Smooth muscle cell (in vitro differentiated cells): ENCODE measurements around the gene ZNF827. TPM values are rescaled to one million over a fixed set of nuclear protein-coding genes. Genes with fewer than 3 reads are reported as not detected.

Source experiments
- DNase-seq: peaks from one replicate; lab custom pipeline; 2025; ENCODE audit not compliant: unreplicated experiment; lab: John Stamatoyannopoulos, UW
- H2AFZ ChIP-seq: fragments of 200-600 bp; sonication (generic); 2 replicates; pipeline ENCODE4 v1.6.0; 2016; ENCODE audit warnings: antibody characterized with exemption, low read depth, mild to moderate bottlenecking
- H3F3A ChIP-seq: fragments of 200-600 bp; sonication (generic); 2 replicates; pipeline ENCODE4 v1.6.0; 2017; ENCODE audit warnings: antibody characterized with exemption, low read depth
- H3K27ac ChIP-seq: fragments of 200-600 bp; sonication (generic); 2 replicates; pipeline ENCODE4 v1.5.1; 2016; ENCODE audit warnings: low read depth, mild to moderate bottlenecking
- H3K27me3 ChIP-seq: fragments of 200-600 bp; sonication (generic); 2 replicates; pipeline ENCODE4 v1.6.1; 2016; ENCODE audit warnings: low read depth, mild to moderate bottlenecking
- H3K36me3 ChIP-seq: fragments of 200-600 bp; sonication (generic); 2 replicates; pipeline ENCODE4 v1.5.1; 2016; ENCODE audit warnings: low read depth
- H3K4me1 ChIP-seq: fragments of 200-600 bp; sonication (generic); 2 replicates; pipeline ENCODE4 v1.5.1; 2016; ENCODE audit warnings: low read depth
- H3K4me2 ChIP-seq: fragments of 200-600 bp; sonication (generic); 2 replicates; pipeline ENCODE4 v1.6.0; 2016; ENCODE audit warnings: mild to moderate bottlenecking
- H3K4me3 ChIP-seq: fragments of 200-600 bp; sonication (generic); 2 replicates; pipeline ENCODE4 v1.5.1; 2016; ENCODE audit warnings: mild to moderate bottlenecking
- H3K79me2 ChIP-seq: fragments of 200-600 bp; sonication (generic); 2 replicates; pipeline ENCODE4 v1.6.0; 2016; ENCODE audit warnings: low read depth, mild to moderate bottlenecking
- H3K9ac ChIP-seq: fragments of 200-600 bp; sonication (generic); 2 replicates; pipeline ENCODE4 v1.6.0; 2016; ENCODE audit warnings: low read depth
- H3K9me3 ChIP-seq: fragments of 200-600 bp; sonication (generic); replicated peaks from 2 replicates; pipeline ENCODE4 v1.5.1; 2016; ENCODE audit warnings: low read depth
- H4K20me1 ChIP-seq: fragments of 200-600 bp; sonication (generic); 2 replicates; pipeline ENCODE4 v1.6.0; 2016; ENCODE audit warnings: low read depth
- WGBS: methylation state at CpG from one replicate; pipeline ENCODE4 v1.1.7; 2016; ENCODE audit warnings: low lambda C conversion rate; 5-methylcytosine and 5-hydroxymethylcytosine counted together
- polyA plus RNA-seq: library from polyadenylated mRNA; unstranded; fragments of >200 nt; fragmentation: Nextera tagmentation; extraction: Ambion mirVana; gene quantifications from 2 replicates; pipeline ENCODE4 v1.2.1, GENCODE V29; 2016
- total RNA-seq: library from RNA; depleted of rRNA; stranded (reverse); fragments of >200 nt; gene quantifications from 2 replicates; pipeline ENCODE4 v1.2.3, GENCODE V29; 2014
- TF ChIP-seq, protein P1 (sequence below): fragments of 200-600 bp; sonication (generic); IDR thresholded peaks from 2 replicates; pipeline ENCODE4 v1.5.1; 2017; ENCODE audit warnings: borderline replicate concordance, mild to moderate bottlenecking, antibody characterized with exemption; ENCODE audit not compliant: insufficient read depth, poor library complexity, severe bottlenecking

The ZNF827 gene
- total and polyA plus RNA-seq, 2 experiments from 2014 or later = 6.5 to 12.8 TPM

DNA sequence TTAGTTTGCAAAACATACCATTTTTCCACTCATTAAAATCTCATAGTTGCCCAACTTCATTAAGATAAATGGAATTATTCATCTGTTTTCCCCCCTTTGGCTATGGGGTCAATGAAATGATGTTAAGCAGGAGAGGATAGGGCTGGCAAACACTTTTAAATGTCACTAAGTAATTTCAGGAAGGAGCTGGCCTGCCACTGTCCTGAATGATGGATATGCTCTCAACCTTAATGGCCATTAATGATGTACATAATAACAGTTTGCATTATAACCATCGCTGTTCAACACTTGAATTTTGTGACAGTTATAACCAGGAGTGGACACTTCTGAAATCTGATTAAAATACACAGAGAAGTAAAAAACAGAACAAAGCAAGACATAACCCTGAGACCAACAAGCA, 181.4 kb downstream of the ZNF827 start:
- H3K27me3 ChIP-seq = no peaks in the 10 kb centered on the region
- no peak for DNase-seq
- H4K20me1 ChIP-seq = no peaks in the 10 kb centered on the region
- no peaks in the 10 kb centered on the region for H3K79me2 ChIP-seq
- 97% methylated on average over 1 of the region's 1 CpG for WGBS
- TF ChIP-seq, protein P1, sequence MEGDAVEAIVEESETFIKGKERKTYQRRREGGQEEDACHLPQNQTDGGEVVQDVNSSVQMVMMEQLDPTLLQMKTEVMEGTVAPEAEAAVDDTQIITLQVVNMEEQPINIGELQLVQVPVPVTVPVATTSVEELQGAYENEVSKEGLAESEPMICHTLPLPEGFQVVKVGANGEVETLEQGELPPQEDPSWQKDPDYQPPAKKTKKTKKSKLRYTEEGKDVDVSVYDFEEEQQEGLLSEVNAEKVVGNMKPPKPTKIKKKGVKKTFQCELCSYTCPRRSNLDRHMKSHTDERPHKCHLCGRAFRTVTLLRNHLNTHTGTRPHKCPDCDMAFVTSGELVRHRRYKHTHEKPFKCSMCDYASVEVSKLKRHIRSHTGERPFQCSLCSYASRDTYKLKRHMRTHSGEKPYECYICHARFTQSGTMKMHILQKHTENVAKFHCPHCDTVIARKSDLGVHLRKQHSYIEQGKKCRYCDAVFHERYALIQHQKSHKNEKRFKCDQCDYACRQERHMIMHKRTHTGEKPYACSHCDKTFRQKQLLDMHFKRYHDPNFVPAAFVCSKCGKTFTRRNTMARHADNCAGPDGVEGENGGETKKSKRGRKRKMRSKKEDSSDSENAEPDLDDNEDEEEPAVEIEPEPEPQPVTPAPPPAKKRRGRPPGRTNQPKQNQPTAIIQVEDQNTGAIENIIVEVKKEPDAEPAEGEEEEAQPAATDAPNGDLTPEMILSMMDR = no peak
- no peak overlapping the region for H3K4me3 ChIP-seq
- H3K4me1 ChIP-seq = no peaks in the 10 kb centered on the region
- no peaks in the 10 kb centered on the region for H3K9me3 ChIP-seq
- H2AFZ ChIP-seq = no peak overlapping the region
- H3K9ac ChIP-seq = no peak overlapping the region
- no peaks in the 10 kb centered on the region for H3F3A ChIP-seq
- no peak overlapping the region for H3K4me2 ChIP-seq
- H3K27ac ChIP-seq = no peak overlapping the region
- H3K36me3 ChIP-seq = peaks cover 4% of the 10 kb centered on the region

GRCh38 chr4:145756244-145756643, 182.4 kb downstream of the ZNF827 start:
- Histone ChIP-seq H4K20me1 (no peaks in the 10 kb centered on the region), H3K4me2 (no peak overlapping the region), H3K27me3 (no peaks in the 10 kb centered on the region), H3K9me3 (no peaks in the 10 kb centered on the region), H3K36me3 (peaks cover 4% of the 10 kb centered on the region), H3K4me1 (no peaks in the 10 kb centered on the region), H3K79me2 (no peaks in the 10 kb centered on the region), H3K4me3 (no peak overlapping the region), H3K9ac (no peak overlapping the region), H3F3A (no peaks in the 10 kb centered on the region), H3K27ac (no peak overlapping the region), H2AFZ (no peak overlapping the region)
- DNase-seq = no peak
- WGBS = 96% methylated on average over 1 of the region's 1 CpG
- TF ChIP-seq, protein P1 = no peak

- H3K27me3 ChIP-seq = no peaks in the 10 kb centered on the region
- H3K79me2 ChIP-seq = no peaks in the 10 kb centered on the region
- no peak overlapping the region for H2AFZ ChIP-seq
- no peak overlapping the region for H3K27ac ChIP-seq
- H3F3A ChIP-seq = no peaks in the 10 kb centered on the region
- no peaks in the 10 kb centered on the region for H3K9me3 ChIP-seq
- no peak for DNase-seq
- no peaks in the 10 kb centered on the region for H4K20me1 ChIP-seq
- peaks cover 4% of the 10 kb centered on the region for H3K36me3 ChIP-seq
- H3K4me1 ChIP-seq = no peaks in the 10 kb centered on the region
- no peak overlapping the region for H3K9ac ChIP-seq
- 90% methylated on average over 2 of the region's 2 CpGs for WGBS
- TF ChIP-seq, protein P1 = no peak
- no peak overlapping the region for H3K4me2 ChIP-seq
- no peak overlapping the region for H3K4me3 ChIP-seq
Observed at GRCh38 chr4:145755802-145756201, 182.8 kb downstream of the ZNF827 start.

DNA sequence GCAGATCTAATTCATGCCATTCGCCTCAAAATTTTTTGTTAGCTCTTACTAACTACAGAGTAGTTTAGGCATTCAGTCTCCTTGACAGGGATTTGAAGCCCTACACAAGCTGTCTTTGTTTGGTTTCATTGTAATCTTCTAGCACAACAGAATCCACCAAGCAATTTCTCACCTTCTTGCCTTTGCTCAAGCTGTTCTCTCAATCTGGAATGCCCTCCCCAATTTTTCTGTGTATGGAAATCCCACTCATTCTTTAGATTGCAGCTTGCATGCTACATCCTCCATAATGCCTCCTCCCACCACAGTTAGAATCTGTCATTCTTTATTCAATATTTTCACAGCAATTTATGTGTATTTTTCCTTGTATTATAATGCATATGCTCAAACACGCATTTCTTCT, 195.0 kb downstream of the ZNF827 start:
- no peak for DNase-seq
- Histone ChIP-seq H3K4me3 (no peak overlapping the region), H3K27me3 (no peaks in the 10 kb centered on the region), H3K9ac (no peak overlapping the region), H3K9me3 (no peaks in the 10 kb centered on the region), H3K4me2 (no peak overlapping the region), H4K20me1 (no peaks in the 10 kb centered on the region), H3K36me3 (no peaks in the 10 kb centered on the region), H3K79me2 (no peaks in the 10 kb centered on the region), H3K4me1 (no peaks in the 10 kb centered on the region), H3F3A (no peaks in the 10 kb centered on the region), H3K27ac (no peak overlapping the region), H2AFZ (no peak overlapping the region)
- TF ChIP-seq, protein P1 = no peak
- 88% methylated on average over 2 of the region's 2 CpGs for WGBS
